Heart left ventricle (tissue), 13 donors: Measurements from ENCODE around the gene GJD3.
"Not testable (repeated sequence)": the region's sequence is repeated elsewhere in the genome, so short reads cannot be mapped to it uniquely, and the experiment has no call there.

Source experiments
- POLR2A ChIP-seq, 2 donors: fragments of 450-650 bp; IDR thresholded peaks; one replicate each; pipeline ENCODE4 v1.6.1; 2017; ENCODE audit warnings: antibody characterized with exemption in 2 of 2, mild to moderate bottlenecking in 2 of 2, moderate library complexity in 2 of 2
- TF ChIP-seq, protein P1 (sequence below), 12 donors: fragments of 200-600 bp; sonication (generic) in 4 of 12; IDR thresholded peaks; one replicate each; pipeline versions ENCODE4 v1.5.0 to v1.8.0; 2018 to 2022; ENCODE audit warnings: antibody characterized with exemption in 12 of 12, mild to moderate bottlenecking in 5 of 12
- donor health status: ischemic (EF 13 %, LVEDD 7.1; RV severe dilation, severe dysfunction).
- donor health status: DM: no; HTN: yes; CAD: no.
- donor health status: DM: no; HTN: no; CAD: no.
- donor health status: ischemic (EF 25% LVEDD 6.9; RV normal size, moderate dysfunction).
- donor health status: ischemic (EF 25% LVEDD 5.7; RV mildly dilated, moderate dysfunction).
- donor health status: ischemic (EF 35%, LVEDD 5.7; RV mildly dilated, moderate dysfunction).
- donor health status: nonischemic (EF 11% LVEDD 7.7; RV severe dilation, severe dysfunction).
- donor health status: DM: yes; HTN: yes; CAD: no.
- donor health status: PGD.
- donor health status: ischemic (EF 29% LVEDD 5.4; RV normal size, mild dysfunction).
- donor health status: nonischemic (EF 23%, LVEDD 6.1; RV moderate dilation, normal function).

DNA sequence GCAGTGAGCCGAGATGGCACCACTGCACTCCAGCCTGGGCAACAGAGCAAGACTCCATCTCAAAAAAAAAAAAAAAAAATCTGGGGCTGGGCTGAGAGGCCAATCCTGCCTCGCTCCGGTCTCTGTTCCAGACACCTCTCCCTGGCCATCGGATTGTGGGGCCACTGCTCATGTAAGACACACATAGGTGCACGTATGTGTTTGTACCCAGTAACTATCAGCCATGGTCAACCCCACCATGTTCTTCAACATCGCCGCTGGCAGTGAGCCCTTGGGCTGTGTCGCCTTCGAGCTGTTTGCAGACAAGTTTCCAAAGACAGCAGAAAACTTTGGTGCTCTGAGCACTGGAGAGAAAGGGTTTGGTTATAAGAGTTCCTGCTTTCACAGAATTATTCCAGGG is 3.2 kb upstream of the GJD3 start:
- TF ChIP-seq POLR2A (IDR thresholded peaks at IDR 0.05) = not testable (repeated sequence)
- TF ChIP-seq, protein P1, sequence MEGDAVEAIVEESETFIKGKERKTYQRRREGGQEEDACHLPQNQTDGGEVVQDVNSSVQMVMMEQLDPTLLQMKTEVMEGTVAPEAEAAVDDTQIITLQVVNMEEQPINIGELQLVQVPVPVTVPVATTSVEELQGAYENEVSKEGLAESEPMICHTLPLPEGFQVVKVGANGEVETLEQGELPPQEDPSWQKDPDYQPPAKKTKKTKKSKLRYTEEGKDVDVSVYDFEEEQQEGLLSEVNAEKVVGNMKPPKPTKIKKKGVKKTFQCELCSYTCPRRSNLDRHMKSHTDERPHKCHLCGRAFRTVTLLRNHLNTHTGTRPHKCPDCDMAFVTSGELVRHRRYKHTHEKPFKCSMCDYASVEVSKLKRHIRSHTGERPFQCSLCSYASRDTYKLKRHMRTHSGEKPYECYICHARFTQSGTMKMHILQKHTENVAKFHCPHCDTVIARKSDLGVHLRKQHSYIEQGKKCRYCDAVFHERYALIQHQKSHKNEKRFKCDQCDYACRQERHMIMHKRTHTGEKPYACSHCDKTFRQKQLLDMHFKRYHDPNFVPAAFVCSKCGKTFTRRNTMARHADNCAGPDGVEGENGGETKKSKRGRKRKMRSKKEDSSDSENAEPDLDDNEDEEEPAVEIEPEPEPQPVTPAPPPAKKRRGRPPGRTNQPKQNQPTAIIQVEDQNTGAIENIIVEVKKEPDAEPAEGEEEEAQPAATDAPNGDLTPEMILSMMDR (IDR thresholded peaks at IDR 0.05) = not testable (repeated sequence)
